Endometrium (tissue), 2 donors: ENCODE data around the gene NSD2.
"Not testable (repeated sequence)": the region's sequence is repeated elsewhere in the genome, so short reads cannot be mapped to it uniquely, and the experiment has no call there.

Experiments
- FAIRE-seq: peaks from 2 replicates; lab custom pipeline; 2012; peaks lifted over from hg19 to GRCh38; lab: Jason Lieb, UNC
- donor health status: control.
- donor health status: control.

Gene NSD2

GRCh38 chr4:1842339-1842895 is 28.8 kb upstream of the NSD2 start:
- no peak for FAIRE-seq

GRCh38 chr4:1842993-1843448 is 28.2 kb upstream of the NSD2 start:
- FAIRE-seq, result no peak

GRCh38 chr4:1843852-1844251 is 27.3 kb upstream of the NSD2 start:
- FAIRE-seq, result no peak

- FAIRE-seq, result not testable (repeated sequence)
Observed at GRCh38 chr4:1844618-1845017, 26.6 kb upstream of the NSD2 start.

- FAIRE-seq, result no peak
Observed at GRCh38 chr4:1846580-1846979, 24.6 kb upstream of the NSD2 start.

GRCh38 chr4:1850276-1850675 is 20.9 kb upstream of the NSD2 start:
- FAIRE-seq, result no peak

- FAIRE-seq, result no peak
Observed at GRCh38 chr4:1851160-1851559, 20.0 kb upstream of the NSD2 start.

GRCh38 chr4:1851575-1852410 is 19.4 kb upstream of the NSD2 start:
- FAIRE-seq, result no peak

GRCh38 chr4:1852904-1853623 is 18.1 kb upstream of the NSD2 start:
- FAIRE-seq, result no peak

GRCh38 chr4:1854752-1855151 is 16.4 kb upstream of the NSD2 start:
- no peak for FAIRE-seq

- no peak for FAIRE-seq
Observed at GRCh38 chr4:1855333-1856070, 15.7 kb upstream of the NSD2 start.

- FAIRE-seq, result no peak
Observed at GRCh38 chr4:1856071-1856942, 14.9 kb upstream of the NSD2 start, which contains the start of gene LETM1. Gene LETM1 (minus strand): TSS chr4:1856156. CDS start chr4:1855950, 206 bp downstream.

GRCh38 chr4:1856943-1857699 is 14.1 kb upstream of the NSD2 start:
- no peak for FAIRE-seq

GRCh38 chr4:1857931-1858330 is 13.3 kb upstream of the NSD2 start:
- no peak for FAIRE-seq

- no peak for FAIRE-seq
Observed at GRCh38 chr4:1859389-1859753, 11.8 kb upstream of the NSD2 start.

GRCh38 chr4:1862055-1862911 is 8.9 kb upstream of the NSD2 start:
- no peak for FAIRE-seq

- FAIRE-seq, result no peak
Observed at GRCh38 chr4:1862961-1863296, 8.3 kb upstream of the NSD2 start.

GRCh38 chr4:1863297-1864033 is 7.7 kb upstream of the NSD2 start:
- FAIRE-seq, result no peak
